SU-DHL-6 (cell line): Measurements from ENCODE around the gene MOV10L1.

Experiments used
- H2AFZ ChIP-seq: fragments of 200-600 bp; sonication (generic); 2 replicates; pipeline ENCODE4 v1.6.1; 2014; ENCODE audit warnings: low read depth, mild to moderate bottlenecking, moderate library complexity, mixed read lengths, antibody characterized with exemption, low read length; ENCODE audit not compliant: severe bottlenecking
- H3F3A ChIP-seq: fragments of 200-600 bp; shearing (Covaris generic); 2 replicates; pipeline ENCODE4 v1.6.0; 2016; ENCODE audit warnings: antibody characterized with exemption, mild to moderate bottlenecking; ENCODE audit not compliant: insufficient read depth
- H3K27ac ChIP-seq: fragments of 200-600 bp; sonication (generic); 2 replicates; pipeline ENCODE4 v1.5.1; 2016; ENCODE audit warnings: low read depth, mild to moderate bottlenecking, low read length, moderate library complexity, mixed read lengths
- H3K27me3 ChIP-seq: fragments of 200-600 bp; sonication (generic), shearing (Covaris generic); 2 replicates; pipeline ENCODE4 v1.6.0; 2014; ENCODE audit warnings: mild to moderate bottlenecking, low read length
- H3K36me3 ChIP-seq: fragments of 200-600 bp; sonication (generic); 2 replicates; pipeline ENCODE4 v1.6.1; 2014; ENCODE audit warnings: mild to moderate bottlenecking, low read length, mixed read lengths
- H3K4me2 ChIP-seq: fragments of 300-600, 200-600 bp; shearing (Covaris generic), sonication (generic); 2 replicates; pipeline ENCODE4 v1.6.0; 2014; ENCODE audit warnings: low read length, low read depth, mild to moderate bottlenecking; ENCODE audit not compliant: poor library complexity, severe bottlenecking
- H3K4me3 ChIP-seq: fragments of 200-600 bp; sonication (generic); 2 replicates; pipeline ENCODE4 v1.5.1; 2014; ENCODE audit warnings: antibody characterized with exemption, low read length, mild to moderate bottlenecking, mixed read lengths; ENCODE audit not compliant: insufficient read depth, poor library complexity, severe bottlenecking
- H3K79me2 ChIP-seq: fragments of 200-600 bp; sonication (generic); 2 replicates; pipeline ENCODE4 v1.6.1; 2014; ENCODE audit warnings: mild to moderate bottlenecking, low read length, moderate library complexity; ENCODE audit not compliant: insufficient read depth
- H3K9ac ChIP-seq: fragments of 200-600 bp; sonication (generic); 2 replicates; pipeline ENCODE4 v1.7.0; 2014; ENCODE audit warnings: mild to moderate bottlenecking, low read length
- H3K9me2 ChIP-seq: fragments of 200-600 bp; sonication (generic); replicated peaks from 2 replicates; pipeline ENCODE4 v1.6.1; 2014; ENCODE audit warnings: low read length; ENCODE audit not compliant: insufficient read depth
- H3K9me3 ChIP-seq: fragments of 200-600 bp; sonication (generic); 2 replicates; pipeline ENCODE4 v1.6.1; 2014; ENCODE audit warnings: low read length, mixed read lengths; ENCODE audit not compliant: insufficient read depth
- H4K20me1 ChIP-seq: fragments of 200-600 bp; sonication (generic); 2 replicates; pipeline ENCODE4 v1.6.1; 2014; ENCODE audit warnings: low read depth, mild to moderate bottlenecking, antibody characterized with exemption, low read length, moderate library complexity, mixed read lengths
- CTCF ChIP-seq: fragments of 200-600 bp; sonication (generic); IDR thresholded peaks from one replicate; pipeline ENCODE4 v1.5.1; 2017; ENCODE audit warnings: antibody characterized with exemption, mild to moderate bottlenecking, low read length, moderate library complexity; ENCODE audit not compliant: insufficient read depth, poor library complexity, severe bottlenecking
- EZH2phosphoT487 ChIP-seq: fragments of 200-600 bp; sonication (generic), shearing (Covaris generic); conservative IDR thresholded peaks from 2 replicates; pipeline ENCODE4 v1.6.1; 2018; ENCODE audit warnings: mild to moderate bottlenecking, antibody characterized with exemption, low read length, moderate library complexity, mixed read lengths

Gene MOV10L1

GRCh38 chr22:50169181-50169759 lies 79.5 kb downstream of the MOV10L1 start:
- Histone ChIP-seq H3K27me3 (no peaks in the 10 kb centered on the region), H3K9ac (no peak overlapping the region), H3K27ac (no peak overlapping the region), H3K4me3 (no peak overlapping the region), H3K9me3 (no peaks in the 10 kb centered on the region), H3K9me2 (no peaks in the 10 kb centered on the region), H2AFZ (no peak overlapping the region), H3K4me2 (no peak overlapping the region), H3K36me3 (no peaks in the 10 kb centered on the region), H4K20me1 (no peaks in the 10 kb centered on the region), H3F3A (no peaks in the 10 kb centered on the region), H3K79me2 (no peaks in the 10 kb centered on the region)
- TF ChIP-seq CTCF, result no peak
- no peak for TF ChIP-seq EZH2phosphoT487

- H3K27ac ChIP-seq, result no peak overlapping the region
- H3K4me2 ChIP-seq, result no peak overlapping the region
- H3F3A ChIP-seq, result no peaks in the 10 kb centered on the region
- no peaks in the 10 kb centered on the region for H4K20me1 ChIP-seq
- no peak overlapping the region for H3K9ac ChIP-seq
- H3K4me3 ChIP-seq, result no peak overlapping the region
- no peaks in the 10 kb centered on the region for H3K79me2 ChIP-seq
- TF ChIP-seq EZH2phosphoT487 (no peak), CTCF (no peak)
- H3K36me3 ChIP-seq, result no peaks in the 10 kb centered on the region
- H3K27me3 ChIP-seq, result no peaks in the 10 kb centered on the region
- no peaks in the 10 kb centered on the region for H3K9me2 ChIP-seq
- no peak overlapping the region for H2AFZ ChIP-seq
- no peaks in the 10 kb centered on the region for H3K9me3 ChIP-seq
Observed at GRCh38 chr22:50169774-50170341, 80.1 kb downstream of the MOV10L1 start.

- H2AFZ ChIP-seq, result no peak within 1 kb of the TSS
- H3K4me2 ChIP-seq, result no peak within 1 kb of the TSS
- H3K36me3 ChIP-seq, result no peaks in the 10 kb centered on the region
- H3K79me2 ChIP-seq, result no peaks in the 10 kb centered on the region
- H3K9ac ChIP-seq, result no peak within 1 kb of the TSS
- no peaks in the 10 kb centered on the region for H3K9me3 ChIP-seq
- no peak within 1 kb of the TSS for H3K27ac ChIP-seq
- no peak for TF ChIP-seq EZH2phosphoT487
- TF ChIP-seq CTCF, result no peak
- no peaks in the 10 kb centered on the region for H3F3A ChIP-seq
- no peaks in the 10 kb centered on the region for H3K9me2 ChIP-seq
- H3K4me3 ChIP-seq, result no peak within 1 kb of the TSS
- no peaks in the 10 kb centered on the region for H4K20me1 ChIP-seq
- no peaks in the 10 kb centered on the region for H3K27me3 ChIP-seq
Observed at GRCh38 chr22:50170453-50171318, 80.9 kb downstream of the MOV10L1 start, which contains the start of gene PANX2. Gene PANX2, plus strand, starts transcription at chr22:50170731. Its CDS starts 0 bp downstream, at chr22:50170731.
